Ovary (tissue), 9 donors: ENCODE data around the gene CPSF4. TPM values are rescaled to one million over a fixed set of nuclear protein-coding genes. Genes with fewer than 3 reads are reported as not detected.

Experiments used
- DNase-seq, 5 donors: peaks; one replicate each; pipeline ENCODE4 v3.0.0-alpha.2; 2019 to 2020
- H3K27ac ChIP-seq, 2 donors: fragments of 200-600 bp; one replicate each; pipeline versions ENCODE4 v1.5.1 to v1.8.0; 2019 to 2022
- H3K27me3 ChIP-seq: fragments of 200-600 bp; one replicate; pipeline ENCODE4 v1.8.0; 2022
- H3K36me3 ChIP-seq: fragments of 200-600 bp; sonication (generic); one replicate; pipeline ENCODE4 v1.5.1; 2019
- H3K4me1 ChIP-seq: one replicate; pipeline ENCODE4 v1.8.1; 2013; ENCODE audit warnings: mild to moderate bottlenecking, moderate library complexity; ENCODE audit not compliant: insufficient read depth
- H3K4me3 ChIP-seq: fragments of 200-600 bp; sonication (generic); one replicate; pipeline ENCODE4 v1.5.1; 2017
- H3K9me3 ChIP-seq, 2 donors: fragments of 200-600 bp in 1 of 2; sonication (generic) in 1 of 2; one replicate each; pipeline versions ENCODE4 v1.5.1 to v1.8.1; 2013 to 2019; ENCODE audit warnings: mild to moderate bottlenecking in 1 of 2, moderate library complexity in 1 of 2
- CTCF ChIP-seq, 3 donors: fragments of 450-650 bp in 2 of 3; fragments of 200-600 bp in 1 of 3; IDR thresholded peaks; one replicate each; pipeline versions ENCODE4 v1.5.1 to v1.8.0; 2016 to 2022; ENCODE audit warnings: antibody characterized with exemption in 3 of 3, mild to moderate bottlenecking in 1 of 3
- EP300 ChIP-seq: sonication (generic); formaldehyde crosslinking; IDR thresholded peaks from one replicate; pipeline ENCODE4 v1.6.1; 2017; ENCODE audit warnings: antibody characterized with exemption
- POLR2A ChIP-seq: fragments of 450-650 bp; IDR thresholded peaks from one replicate; pipeline ENCODE4 v1.6.1; 2017; ENCODE audit warnings: antibody characterized with exemption, mild to moderate bottlenecking, moderate library complexity
- WGBS, 3 donors: extraction: QIAGEN DNeasy Blood & Tissue Kit in 1 of 3; methylation state at CpG; one replicate each; pipeline versions ENCODE4 v1.1.5 to v1.1.7; 2013 to 2017; 5-methylcytosine and 5-hydroxymethylcytosine counted together
- intact Hi-C, 4 donors: fragments of 100-400 bp; cut with DNase I; formaldehyde crosslinking; loops; one replicate each; pipeline versions ENCODE4 v1.11.0 to v1.15.1; 2022 to 2023
- polyA plus RNA-seq, 2 donors: library from polyadenylated mRNA; stranded (reverse); fragments of 200-250 nt in 1 of 2; fragments of 350-450 nt in 1 of 2; fragmentation: Illumina TruSeq in 1 of 2; extraction: RNeasy Lipid Tissue Mini Kit (QIAGEN cat#74804) in 1 of 2; gene quantifications; one replicate each; pipeline ENCODE4 v1.2.3, GENCODE V29; 2013 to 2014
- total RNA-seq, 7 donors: library from RNA; depleted of rRNA in 2 of 7; stranded (reverse); fragments of >200 nt in 2 of 7; fragmentation: NEBNext Ultra II Directional in 3 of 7; extraction: Animal tissue kit (Norgen Biotek cat#: 25700) in 3 of 7; gene quantifications; one replicate each; pipeline versions ENCODE4 v1.1.0 to v1.2.4, GENCODE V29; 2016 to 2023
- donor health status: DM: no; HTN: no; CAD: no; lungs with moderate emphysema.
- donor health status: DM: no; HTN: no; CAD: no.
- donor health status: Bipolar disorder and iron deficiency.
- donor health status: DM: yes; HTN: yes; CAD: no.
- donor health status: DM: no; HTN: no; CAD: no.
- donor health status: DM: yes; HTN: yes; CAD: no.

Gene CPSF4
- total and polyA plus RNA-seq, 9 donors: 10.7 to 40.9 (median 32.9) TPM

- H3K27me3 ChIP-seq: no peaks in the 10 kb centered on the region
- H3K36me3 ChIP-seq: no peaks in the 10 kb centered on the region
- intact Hi-C loops: loop anchor here in 2 of 4 donors (10.0 kb wide), 1 partner anchor 247 kb away; the partner anchor contains the start of gene SMURF1 (in 2 of the 2)
- no peak overlapping the region for H3K27ac ChIP-seq
- no peaks in the 10 kb centered on the region for H3K9me3 ChIP-seq
- TF ChIP-seq EP300 (no peak), POLR2A (no peak), CTCF (IDR thresholded peaks at IDR 0.05) (no peak)
- no peak overlapping the region for H3K4me3 ChIP-seq
- no peak for DNase-seq
- WGBS, 3 donors: 86 to 90% (median 87%) methylated on average over 8 of the region's 8 CpGs
- peaks cover 3% of the 10 kb centered on the region for H3K4me1 ChIP-seq
Observed at GRCh38 chr7:99392046-99392445, 46.7 kb upstream of the CPSF4 start.

DNA sequence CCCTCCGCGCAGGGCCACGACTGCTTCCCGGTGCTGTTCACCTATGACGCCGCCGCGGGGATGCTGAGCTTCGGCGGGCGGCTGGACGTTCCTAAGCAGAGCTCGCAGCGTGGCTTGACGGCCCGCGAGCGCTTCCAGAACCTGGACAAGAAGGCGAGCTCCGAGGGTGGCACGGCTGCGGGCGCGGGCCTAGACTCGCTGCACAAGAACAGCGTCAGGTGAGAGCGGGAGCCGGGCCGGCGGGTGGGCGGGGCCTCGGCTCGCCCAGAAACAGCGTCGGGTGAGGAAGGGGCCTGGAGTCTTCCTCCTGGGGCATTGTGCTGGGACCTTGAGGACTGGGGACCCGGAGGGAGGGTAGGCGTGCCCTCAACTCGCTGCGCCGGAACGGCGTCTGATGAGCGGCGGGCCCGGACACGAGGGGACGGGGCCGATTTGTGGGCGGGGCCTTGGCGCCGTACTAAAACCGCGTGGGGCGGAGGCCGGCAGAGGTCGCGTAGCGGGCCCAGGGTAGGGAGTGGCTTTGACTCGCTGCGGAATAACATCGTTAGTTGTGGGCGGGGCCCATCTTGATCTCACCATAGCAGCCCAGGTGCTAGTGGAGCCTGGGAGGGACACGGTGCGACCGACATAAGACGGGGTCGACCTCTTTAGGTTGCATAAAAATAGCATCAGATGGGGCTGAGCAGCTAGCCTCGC, 45.9 kb upstream of the CPSF4 start:
- 0 to 5% (median 2%) methylated on average over 58 to 68 of the region's 68 CpGs for WGBS, 3 donors
- Histone ChIP-seq H3K4me1 (peaks cover 3% of the 10 kb centered on the region), H3K9me3 (no peaks in the 10 kb centered on the region), H3K36me3 (no peaks in the 10 kb centered on the region), H3K4me3 (peak overlapping the region; percentile 45), H3K27ac (peak overlapping the region in 1 of 2 donors; percentile 36), H3K27me3 (no peaks in the 10 kb centered on the region)
- peak; percentile 75 to 87 (median 80) for DNase-seq
- TF ChIP-seq CTCF (IDR thresholded peaks at IDR 0.05) (no peak), POLR2A (no peak), EP300 (no peak)
- intact Hi-C loops: loop anchor here in 2 of 4 donors (10.0 kb wide), 1 partner anchor 248 kb away; the partner anchor contains the start of gene SMURF1 (in 2 of the 2)

GRCh38 chr7:99393355-99394187, 45.2 kb upstream of the CPSF4 start:
- peak; percentile 53 to 74 (median 67) for DNase-seq
- Histone ChIP-seq H3K27ac (peak overlapping the region in 1 of 2 donors; percentile 36), H3K9me3 (no peaks in the 10 kb centered on the region), H3K4me1 (peaks cover 3% of the 10 kb centered on the region), H3K27me3 (no peaks in the 10 kb centered on the region), H3K4me3 (peak overlapping the region; percentile 45), H3K36me3 (no peaks in the 10 kb centered on the region)
- TF ChIP-seq CTCF (IDR thresholded peaks at IDR 0.05) (no peak), EP300 (no peak), POLR2A (no peak)
- 34 to 40% (median 37%) methylated on average over 30 of the region's 30 CpGs for WGBS, 3 donors
- intact Hi-C loops: loop anchor here in 2 of 4 donors (10.0 kb wide), 1 partner anchor 249 kb away; the partner anchor contains the start of gene SMURF1 (in 2 of the 2)

DNA sequence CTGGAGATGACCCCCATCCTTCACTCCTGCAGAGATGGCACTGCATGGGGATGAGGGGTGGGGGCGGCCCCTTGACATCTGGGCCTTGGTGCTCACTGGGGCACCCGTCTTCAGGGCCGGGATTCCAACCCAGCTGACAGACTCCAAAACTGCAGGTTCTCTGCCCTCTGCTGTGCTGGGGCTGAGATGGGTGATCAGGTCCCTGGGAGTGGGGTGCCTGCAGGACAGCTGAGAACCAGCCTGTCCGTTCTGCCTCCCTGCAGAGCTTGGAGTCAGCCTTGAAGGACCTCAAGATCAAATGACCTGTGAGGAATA, 44.6 kb upstream of the CPSF4 start:
- no peak for DNase-seq
- TF ChIP-seq POLR2A: no peak
- no peak for TF ChIP-seq EP300
- TF ChIP-seq CTCF (IDR thresholded peaks at IDR 0.05): no peak
- Histone ChIP-seq H3K27ac (no peak overlapping the region), H3K4me3 (no peak overlapping the region), H3K36me3 (no peaks in the 10 kb centered on the region), H3K4me1 (peaks cover 3% of the 10 kb centered on the region), H3K27me3 (no peaks in the 10 kb centered on the region), H3K9me3 (no peaks in the 10 kb centered on the region)
- intact Hi-C loops: loop anchor here in 2 of 4 donors (10.0 kb wide), 1 partner anchor 249 kb away; the partner anchor contains the start of gene SMURF1 (in 2 of the 2)
- WGBS, 3 donors: 81 to 91% (median 82%) methylated on average over 4 of the region's 4 CpGs
